AG20443 (cell line): ENCODE measurements around the gene NFIA.

ENCODE experiments used
- DNase-seq: peaks from one replicate; pipeline ENCODE4 v3.0.0; 2012; ENCODE audit warnings: low spot score, mixed read lengths

Gene NFIA

GRCh38 chr1:61370177-61370912 is 288.0 kb downstream of the NFIA start:
- no peak for DNase-seq

GRCh38 chr1:61370913-61371279 is 288.5 kb downstream of the NFIA start:
- no peak for DNase-seq

- no peak for DNase-seq
Observed at GRCh38 chr1:61372944-61373343, 290.6 kb downstream of the NFIA start.

- no peak for DNase-seq
Observed at GRCh38 chr1:61374156-61374555, 291.8 kb downstream of the NFIA start.

GRCh38 chr1:61375082-61375880 is 292.9 kb downstream of the NFIA start:
- DNase-seq, result no peak

GRCh38 chr1:61376151-61376550 is 293.8 kb downstream of the NFIA start:
- DNase-seq, result no peak

GRCh38 chr1:61377242-61377958 is 295.0 kb downstream of the NFIA start:
- DNase-seq, result no peak

- DNase-seq, result no peak
Observed at GRCh38 chr1:61378494-61379180, 296.3 kb downstream of the NFIA start.

- DNase-seq, result no peak
Observed at GRCh38 chr1:61379693-61380092, 297.3 kb downstream of the NFIA start.

GRCh38 chr1:61380561-61380960 is 298.2 kb downstream of the NFIA start:
- DNase-seq, result no peak

- no peak for DNase-seq
Observed at GRCh38 chr1:61386323-61386722, 304.0 kb downstream of the NFIA start.

GRCh38 chr1:61386770-61387169 is 304.4 kb downstream of the NFIA start:
- no peak for DNase-seq

GRCh38 chr1:61387829-61388228 is 305.5 kb downstream of the NFIA start:
- DNase-seq, result no peak

GRCh38 chr1:61388566-61388965 is 306.2 kb downstream of the NFIA start:
- no peak for DNase-seq

GRCh38 chr1:61389194-61389925 is 307.0 kb downstream of the NFIA start:
- no peak for DNase-seq

- no peak for DNase-seq
Observed at GRCh38 chr1:61389926-61390845, 307.8 kb downstream of the NFIA start.

GRCh38 chr1:61391730-61392129 is 309.4 kb downstream of the NFIA start:
- DNase-seq, result no peak

GRCh38 chr1:61392409-61393242 is 310.3 kb downstream of the NFIA start:
- DNase-seq, result no peak

GRCh38 chr1:61393575-61393974 is 311.2 kb downstream of the NFIA start:
- DNase-seq, result no peak
